Raji (cell line): Measurements from ENCODE around the gene MON2.

Source experiments
- POLR2A ChIP-seq: IDR thresholded peaks from 2 replicates; pipeline ENCODE4 v1.6.1; 2011; ENCODE audit warnings: low read depth, low read length, control low read depth; ENCODE audit not compliant: insufficient read depth

The MON2 gene

DNA sequence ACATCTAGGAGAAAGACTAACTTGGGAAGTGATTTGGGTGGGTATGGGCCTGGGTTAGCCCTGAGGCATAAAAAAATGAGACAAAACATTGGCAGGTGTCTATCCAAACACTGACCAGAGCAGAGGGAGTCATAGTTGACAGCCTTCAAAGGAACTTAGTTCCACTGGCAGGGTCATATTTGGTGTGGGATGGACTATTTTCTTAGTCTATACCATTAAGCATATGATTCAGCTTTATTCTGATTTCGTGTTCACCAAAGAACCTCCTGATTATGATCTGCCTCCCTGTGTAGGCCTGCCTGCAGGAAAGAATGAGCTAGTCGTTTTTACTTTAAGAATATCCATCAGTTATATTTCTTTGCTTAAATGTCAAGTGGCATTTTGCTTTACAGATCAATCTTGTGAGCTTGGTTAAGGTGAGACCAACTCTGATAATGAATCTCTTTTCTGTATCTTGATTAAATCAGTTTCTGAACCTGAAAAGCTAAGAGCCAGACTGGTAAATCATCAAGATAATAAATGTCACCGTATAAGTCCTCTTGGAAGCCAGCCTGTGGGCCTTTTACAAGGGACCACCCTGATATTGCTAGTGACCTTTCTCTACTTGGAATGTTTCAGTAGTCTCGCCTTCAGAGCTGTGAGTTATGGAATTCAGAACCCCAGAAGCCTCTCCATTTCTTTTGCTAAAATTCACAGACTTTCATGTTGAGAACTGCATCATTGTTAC, 182.9 kb downstream of the MON2 start:
- TF ChIP-seq POLR2A, result no peak
